Gastrocnemius medialis (tissue), 4 donors: ENCODE measurements around the gene LRIG1.

Source experiments
- CTCF ChIP-seq, 5 experiments: fragments of 450-650 bp in 3 of 5; fragments of 200-600 bp in 2 of 5; sonication (generic) in 2 of 5; IDR thresholded peaks in 4 of 5; conservative IDR thresholded peaks in 1 of 5; 1 replicate in 4 of 5; 2 replicates in 1 of 5; pipeline ENCODE4 v1.5.1; 2016 to 2019; ENCODE audit warnings: antibody characterized with exemption in 5 of 5, mild to moderate bottlenecking in 3 of 5, moderate library complexity in 3 of 5
- POLR2A ChIP-seq, 2 donors: fragments of 450-650 bp; IDR thresholded peaks; one replicate each; pipeline ENCODE4 v1.6.1; 2017; ENCODE audit warnings: antibody characterized with exemption in 2 of 2, mild to moderate bottlenecking in 2 of 2, moderate library complexity in 2 of 2

- TF ChIP-seq CTCF (IDR thresholded peaks at IDR 0.05 in 4 of 5, conservative IDR thresholded peaks at IDR 0.05 in 1 of 5) (no peak), POLR2A (IDR thresholded peaks at IDR 0.05) (no peak)
These were observed 72.8 kb downstream of the LRIG1 start for GRCh38 chr3:66427951-66428474.
